ENCODE data around the gene ACTN2.

The ACTN2 gene

DNA sequence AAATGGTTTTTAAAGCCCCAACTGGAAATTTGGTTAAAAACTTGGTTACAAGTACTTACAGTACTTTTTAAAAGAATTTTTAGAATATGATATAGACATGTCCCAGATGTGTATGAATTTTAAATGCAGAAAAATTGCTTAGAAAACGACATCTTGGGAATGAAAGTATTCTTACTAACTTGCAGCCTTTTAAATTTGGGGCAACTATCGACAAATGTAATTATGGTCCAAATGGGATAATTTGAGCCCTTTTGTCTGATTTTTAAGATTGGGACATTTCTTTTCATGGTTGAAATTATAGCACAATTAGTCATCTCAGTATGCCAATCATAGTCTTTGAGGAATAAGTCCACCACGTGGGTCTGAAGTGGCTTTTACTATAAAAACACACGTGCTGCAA, 65.6 kb downstream of the ACTN2 start:
- DNase-seq (ENCODE audit: extremely low read depth, low read depth): no peak
- no peak for TF ChIP-seq CTCF (IDR thresholded peaks at IDR 0.05; ENCODE audit: low read depth, low read length, missing control alignments)
- H3K4me3 ChIP-seq (replicated peaks; ENCODE audit: low read depth, low read length): no peak overlapping the region

- no peak overlapping the region for H3K4me3 ChIP-seq (replicated peaks; ENCODE audit: low read depth, low read length)
- TF ChIP-seq CTCF (IDR thresholded peaks at IDR 0.05; ENCODE audit: low read depth, low read length, missing control alignments): peak; percentile 14
- no peak for DNase-seq (ENCODE audit: extremely low read depth, low read depth)
Observed at GRCh38 chr1:236753516-236753915, 67.2 kb downstream of the ACTN2 start.

GRCh38 chr1:236753964-236754363, 67.7 kb downstream of the ACTN2 start:
- no peak for DNase-seq (ENCODE audit: extremely low read depth, low read depth)
- H3K4me3 ChIP-seq (replicated peaks; ENCODE audit: low read depth, low read length): no peak overlapping the region
- no peak for TF ChIP-seq CTCF (IDR thresholded peaks at IDR 0.05; ENCODE audit: low read depth, low read length, missing control alignments)

- H3K4me3 ChIP-seq (replicated peaks; ENCODE audit: low read depth, low read length): no peak overlapping the region
- TF ChIP-seq CTCF (IDR thresholded peaks at IDR 0.05; ENCODE audit: low read depth, low read length, missing control alignments): no peak
- DNase-seq (ENCODE audit: extremely low read depth, low read depth): no peak
Observed at GRCh38 chr1:236754525-236755210, 68.4 kb downstream of the ACTN2 start.

- DNase-seq (ENCODE audit: extremely low read depth, low read depth): no peak
- TF ChIP-seq CTCF (IDR thresholded peaks at IDR 0.05; ENCODE audit: low read depth, low read length, missing control alignments): no peak
- no peak overlapping the region for H3K4me3 ChIP-seq (replicated peaks; ENCODE audit: low read depth, low read length)
Observed at GRCh38 chr1:236757640-236758039, 71.3 kb downstream of the ACTN2 start.

GRCh38 chr1:236759252-236759859, 73.1 kb downstream of the ACTN2 start:
- no peak for DNase-seq (ENCODE audit: extremely low read depth, low read depth)
- TF ChIP-seq CTCF (IDR thresholded peaks at IDR 0.05; ENCODE audit: low read depth, low read length, missing control alignments): peak; percentile 58
- H3K4me3 ChIP-seq (replicated peaks; ENCODE audit: low read depth, low read length): no peak overlapping the region
